ENCODE data around the gene C14orf180. TPM values are rescaled to one million over a fixed set of nuclear protein-coding genes. Genes with fewer than 3 reads are reported as not detected.
A peak's percentile ranks its signal among the peaks of the same experiment; 100 is the strongest.

The C14orf180 gene
- total and polyA plus RNA-seq, 4 donors: 0.50 to 1.3 (median 0.68) TPM; not detected in 1

DNA sequence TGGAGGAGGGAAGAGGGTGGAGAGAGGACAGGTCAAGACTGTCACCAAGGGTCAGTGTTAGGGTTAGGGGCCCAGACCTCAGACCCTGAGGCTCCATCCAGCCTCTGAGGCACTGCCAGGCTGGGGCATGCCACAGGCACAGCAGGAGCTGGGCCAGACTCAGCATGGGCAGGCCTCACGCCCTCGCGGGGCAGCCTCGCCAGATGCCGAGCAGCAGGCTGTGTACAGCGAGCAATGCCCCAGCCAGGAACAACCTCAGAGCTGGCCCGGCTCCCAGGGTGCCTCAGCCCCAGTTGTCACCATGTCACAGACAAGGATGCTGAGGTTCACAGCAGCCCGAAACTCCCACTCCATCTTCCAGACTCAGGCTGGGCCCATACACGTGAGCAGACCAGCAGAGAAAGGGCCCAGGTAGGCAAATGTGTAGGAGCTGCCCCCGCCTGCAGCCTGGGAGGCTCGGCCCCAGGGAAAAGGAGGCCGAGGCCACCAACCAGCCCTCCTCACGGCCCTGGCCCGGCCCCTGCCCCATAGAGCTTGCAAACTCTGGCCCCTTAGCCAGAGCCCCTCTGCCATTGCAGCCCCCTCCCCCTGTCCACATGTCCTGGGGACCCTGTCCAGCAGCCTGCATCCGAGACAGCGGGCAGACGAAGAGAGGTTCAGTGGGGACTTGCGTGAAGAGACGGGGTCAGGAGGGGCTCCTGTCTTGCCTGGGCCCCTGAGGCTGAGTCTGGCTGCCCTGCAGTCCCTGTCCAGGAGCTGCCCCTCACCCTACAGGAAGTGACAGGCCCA lies 7.5 kb downstream of the C14orf180 start:
- no peaks in the 10 kb centered on the region for H3K27me3 ChIP-seq (ENCODE audit: control insufficient read depth in 1 of 2, insufficient read depth in 2 of 2, low read length in 1 of 2)
- H3K27ac ChIP-seq (ENCODE audit: low read depth in 1 of 2, low read length in 2 of 2): peak overlapping the region in 1 of 2 donors; percentile 43
- intact Hi-C loops (cut with DNase I): no loop called here
- H3K9me3 ChIP-seq (ENCODE audit: control insufficient read depth, low read length): no peaks in the 10 kb centered on the region
- H3K4me1 ChIP-seq (ENCODE audit: control insufficient read depth in 1 of 2, insufficient read depth in 2 of 2, low read length in 2 of 2): no peaks in the 10 kb centered on the region
- ATAC-seq (ENCODE audit: low FRiP score): peak; percentile 30
- H3K36me3 ChIP-seq (ENCODE audit: control insufficient read depth in 1 of 2, insufficient read depth in 2 of 2, low read length in 1 of 2): no peaks in the 10 kb centered on the region
- no peak overlapping the region for H3K4me3 ChIP-seq (ENCODE audit: low read length in 2 of 2)
- 40 to 41% methylated on average over 18 to 19 of the region's 19 CpGs for WGBS, 2 donors
- peak; percentile 79 to 87 for DNase-seq

DNA sequence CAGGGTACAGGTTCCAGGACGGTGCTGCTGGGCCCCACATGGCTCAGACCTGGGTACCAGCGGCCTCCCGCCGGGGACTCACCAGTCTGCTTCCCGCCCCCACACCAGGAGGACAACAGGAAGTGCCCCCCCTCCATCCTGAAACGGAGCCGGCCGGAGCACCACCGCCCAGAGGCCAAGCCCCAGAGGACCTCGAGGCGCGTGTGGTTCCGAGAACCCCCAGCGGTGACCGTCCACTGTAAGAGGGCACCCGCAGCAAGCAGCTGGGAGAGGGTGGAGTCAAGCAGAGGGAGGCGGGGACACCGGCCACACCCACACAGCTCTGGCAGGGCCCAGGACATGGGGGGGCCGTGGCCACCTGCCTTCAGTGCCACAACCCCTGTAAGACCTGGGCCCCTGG lies 8.1 kb downstream of the C14orf180 start:
- no peaks in the 10 kb centered on the region for H3K4me1 ChIP-seq (ENCODE audit: control insufficient read depth in 1 of 2, insufficient read depth in 2 of 2, low read length in 2 of 2)
- H3K36me3 ChIP-seq (ENCODE audit: control insufficient read depth in 1 of 2, insufficient read depth in 2 of 2, low read length in 1 of 2): no peaks in the 10 kb centered on the region
- H3K27me3 ChIP-seq (ENCODE audit: control insufficient read depth in 1 of 2, insufficient read depth in 2 of 2, low read length in 1 of 2): no peaks in the 10 kb centered on the region
- ATAC-seq (ENCODE audit: low FRiP score) (no peak), DNase-seq (no peak)
- H3K9me3 ChIP-seq (ENCODE audit: control insufficient read depth, low read length): no peaks in the 10 kb centered on the region
- 61 to 70% methylated on average over 18 to 19 of the region's 19 CpGs for WGBS, 2 donors
- H3K4me3 ChIP-seq (ENCODE audit: low read length in 2 of 2): no peak overlapping the region
- intact Hi-C loops (cut with DNase I): no loop called here
- no peak overlapping the region for H3K27ac ChIP-seq (ENCODE audit: low read depth in 1 of 2, low read length in 2 of 2)

DNA sequence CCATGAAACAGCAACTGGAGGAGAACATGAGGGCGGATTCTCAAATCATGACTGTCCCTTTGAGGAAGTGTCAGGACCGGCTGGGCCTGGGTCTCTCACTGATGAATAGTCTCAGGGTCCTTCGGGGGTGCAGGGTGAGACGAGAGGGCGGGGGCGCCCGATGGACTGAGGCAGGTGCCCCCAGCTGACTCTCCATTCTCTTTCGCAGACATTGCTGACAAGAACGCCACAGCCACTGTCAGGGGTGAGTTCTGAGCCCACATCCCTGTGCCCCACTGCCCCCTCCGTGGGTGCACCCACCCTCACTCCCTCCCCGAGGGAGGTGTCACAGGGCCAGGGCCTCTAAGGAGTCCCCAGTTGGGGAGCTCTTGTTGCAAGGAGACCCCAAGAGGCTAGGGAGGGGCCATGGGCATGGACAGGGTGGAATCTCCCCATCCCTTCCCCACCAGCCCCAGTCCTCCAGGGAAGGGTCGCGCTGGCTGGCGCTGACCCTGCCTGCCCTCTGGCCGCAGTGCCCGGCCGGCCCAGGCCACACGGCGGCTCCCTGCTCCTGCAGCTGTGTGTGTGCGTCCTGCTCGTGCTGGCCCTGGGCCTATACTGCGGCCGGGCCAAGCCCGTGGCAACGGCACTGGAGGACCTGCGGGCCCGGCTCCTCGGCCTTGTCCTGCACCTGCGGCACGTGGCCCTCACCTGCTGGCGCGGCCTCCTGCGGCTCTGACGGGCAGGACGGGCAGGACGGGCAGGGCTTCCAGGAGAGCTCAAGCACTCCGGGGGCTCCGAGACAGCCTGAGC lies 8.7 kb downstream of the C14orf180 start:
- Histone ChIP-seq H3K27ac (ENCODE audit: low read depth in 1 of 2, low read length in 2 of 2) (no peak overlapping the region), H3K27me3 (ENCODE audit: control insufficient read depth in 1 of 2, insufficient read depth in 2 of 2, low read length in 1 of 2) (no peaks in the 10 kb centered on the region), H3K36me3 (ENCODE audit: control insufficient read depth in 1 of 2, insufficient read depth in 2 of 2, low read length in 1 of 2) (no peaks in the 10 kb centered on the region), H3K9me3 (ENCODE audit: control insufficient read depth, low read length) (no peaks in the 10 kb centered on the region), H3K4me1 (ENCODE audit: control insufficient read depth in 1 of 2, insufficient read depth in 2 of 2, low read length in 2 of 2) (no peaks in the 10 kb centered on the region), H3K4me3 (ENCODE audit: low read length in 2 of 2) (no peak overlapping the region)
- no peak for DNase-seq
- 93 to 94% methylated on average over 32 to 38 of the region's 38 CpGs for WGBS, 2 donors
- intact Hi-C loops (cut with DNase I): no loop called here
- ATAC-seq (ENCODE audit: low FRiP score): no peak

- DNase-seq (no peak), ATAC-seq (ENCODE audit: low FRiP score) (no peak)
- Histone ChIP-seq H3K4me3 (ENCODE audit: low read length in 2 of 2) (no peak overlapping the region), H3K27ac (ENCODE audit: low read depth in 1 of 2, low read length in 2 of 2) (no peak overlapping the region), H3K9me3 (ENCODE audit: control insufficient read depth, low read length) (no peaks in the 10 kb centered on the region), H3K27me3 (ENCODE audit: control insufficient read depth in 1 of 2, insufficient read depth in 2 of 2, low read length in 1 of 2) (no peaks in the 10 kb centered on the region), H3K4me1 (ENCODE audit: control insufficient read depth in 1 of 2, insufficient read depth in 2 of 2, low read length in 2 of 2) (no peaks in the 10 kb centered on the region), H3K36me3 (ENCODE audit: control insufficient read depth in 1 of 2, insufficient read depth in 2 of 2, low read length in 1 of 2) (no peaks in the 10 kb centered on the region)
- WGBS, 2 donors: 92 to 94% methylated on average over 26 of the region's 26 CpGs
- intact Hi-C loops (cut with DNase I): no loop called here
These were observed 10.0 kb downstream of the C14orf180 start for GRCh38 chr14:104589338-104590195.

DNA sequence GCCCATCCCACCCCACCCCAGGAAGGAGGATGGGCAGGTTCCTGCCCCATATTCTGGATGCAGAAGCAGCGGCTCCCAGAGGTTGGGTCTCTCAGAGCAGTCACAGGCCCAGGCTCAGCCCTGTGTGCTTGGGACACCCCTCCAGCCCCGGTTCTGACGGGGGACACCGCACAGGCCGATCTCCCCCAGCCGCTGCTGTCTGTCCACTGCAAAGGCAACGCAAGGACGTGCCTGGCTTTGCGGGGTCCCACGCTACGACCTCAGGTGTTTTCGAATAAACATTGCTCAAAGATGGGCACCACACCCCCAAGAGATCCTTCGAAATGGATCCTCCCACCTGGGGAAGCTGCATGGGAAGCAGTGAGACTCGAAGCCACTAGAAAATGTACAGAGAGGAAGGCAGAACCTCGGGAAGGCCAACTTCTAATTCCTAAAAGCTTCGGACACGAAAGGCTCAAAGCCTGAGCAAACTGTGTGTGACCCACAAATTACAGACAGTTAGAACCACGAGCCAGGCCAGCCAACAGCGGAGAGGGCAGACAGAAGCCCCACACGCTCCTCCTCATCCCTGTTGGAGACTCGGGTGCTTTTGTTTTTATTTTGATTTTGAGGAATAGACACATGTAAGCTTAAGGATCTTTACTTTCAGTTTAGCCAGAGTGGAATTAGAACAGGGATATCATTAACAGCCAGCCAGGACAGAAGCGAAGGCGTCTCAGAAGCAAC lies 10.8 kb downstream of the C14orf180 start:
- H3K9me3 ChIP-seq (ENCODE audit: control insufficient read depth, low read length): no peaks in the 10 kb centered on the region
- DNase-seq: no peak
- no peaks in the 10 kb centered on the region for H3K36me3 ChIP-seq (ENCODE audit: control insufficient read depth in 1 of 2, insufficient read depth in 2 of 2, low read length in 1 of 2)
- intact Hi-C loops (cut with DNase I): no loop called here
- no peaks in the 10 kb centered on the region for H3K4me1 ChIP-seq (ENCODE audit: control insufficient read depth in 1 of 2, insufficient read depth in 2 of 2, low read length in 2 of 2)
- ATAC-seq (ENCODE audit: low FRiP score): no peak
- H3K4me3 ChIP-seq (ENCODE audit: low read length in 2 of 2): no peak overlapping the region
- whole genome bisulfite sequencing, 2 donors: 88 to 89% methylated on average over 23 of the region's 23 CpGs
- H3K27ac ChIP-seq (ENCODE audit: low read depth in 1 of 2, low read length in 2 of 2): no peak overlapping the region
- H3K27me3 ChIP-seq (ENCODE audit: control insufficient read depth in 1 of 2, insufficient read depth in 2 of 2, low read length in 1 of 2): no peaks in the 10 kb centered on the region

DNA sequence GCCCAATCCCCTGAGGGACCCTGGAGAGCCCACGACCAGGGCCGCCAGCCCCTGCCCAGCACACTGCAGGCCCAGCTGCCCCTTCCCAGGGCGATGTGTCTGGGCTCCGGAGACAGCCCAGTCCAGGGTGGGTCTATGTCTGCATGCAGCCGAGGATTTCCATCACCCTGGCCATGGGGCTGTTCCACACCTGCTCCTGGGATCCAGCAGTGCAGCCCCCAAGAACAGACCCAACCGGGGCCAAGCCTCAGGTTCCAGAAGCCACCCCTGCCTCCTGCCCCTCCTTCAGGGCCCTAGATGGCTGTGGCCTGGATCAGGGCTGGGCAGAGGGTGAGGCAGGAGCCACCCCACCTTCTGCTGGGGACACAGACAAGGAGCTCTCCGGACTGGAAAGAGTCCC lies 11.5 kb downstream of the C14orf180 start:
- H3K4me3 ChIP-seq (ENCODE audit: low read length in 2 of 2): no peak overlapping the region
- DNase-seq (no peak), ATAC-seq (ENCODE audit: low FRiP score) (no peak)
- H3K27ac ChIP-seq (ENCODE audit: low read depth in 1 of 2, low read length in 2 of 2): no peak overlapping the region
- H3K9me3 ChIP-seq (ENCODE audit: control insufficient read depth, low read length): no peaks in the 10 kb centered on the region
- intact Hi-C loops (cut with DNase I): no loop called here
- H3K36me3 ChIP-seq (ENCODE audit: control insufficient read depth in 1 of 2, insufficient read depth in 2 of 2, low read length in 1 of 2): no peaks in the 10 kb centered on the region
- 82 to 83% methylated on average over 7 of the region's 7 CpGs for WGBS, 2 donors
- no peaks in the 10 kb centered on the region for H3K27me3 ChIP-seq (ENCODE audit: control insufficient read depth in 1 of 2, insufficient read depth in 2 of 2, low read length in 1 of 2)
- no peaks in the 10 kb centered on the region for H3K4me1 ChIP-seq (ENCODE audit: control insufficient read depth in 1 of 2, insufficient read depth in 2 of 2, low read length in 2 of 2)

DNA sequence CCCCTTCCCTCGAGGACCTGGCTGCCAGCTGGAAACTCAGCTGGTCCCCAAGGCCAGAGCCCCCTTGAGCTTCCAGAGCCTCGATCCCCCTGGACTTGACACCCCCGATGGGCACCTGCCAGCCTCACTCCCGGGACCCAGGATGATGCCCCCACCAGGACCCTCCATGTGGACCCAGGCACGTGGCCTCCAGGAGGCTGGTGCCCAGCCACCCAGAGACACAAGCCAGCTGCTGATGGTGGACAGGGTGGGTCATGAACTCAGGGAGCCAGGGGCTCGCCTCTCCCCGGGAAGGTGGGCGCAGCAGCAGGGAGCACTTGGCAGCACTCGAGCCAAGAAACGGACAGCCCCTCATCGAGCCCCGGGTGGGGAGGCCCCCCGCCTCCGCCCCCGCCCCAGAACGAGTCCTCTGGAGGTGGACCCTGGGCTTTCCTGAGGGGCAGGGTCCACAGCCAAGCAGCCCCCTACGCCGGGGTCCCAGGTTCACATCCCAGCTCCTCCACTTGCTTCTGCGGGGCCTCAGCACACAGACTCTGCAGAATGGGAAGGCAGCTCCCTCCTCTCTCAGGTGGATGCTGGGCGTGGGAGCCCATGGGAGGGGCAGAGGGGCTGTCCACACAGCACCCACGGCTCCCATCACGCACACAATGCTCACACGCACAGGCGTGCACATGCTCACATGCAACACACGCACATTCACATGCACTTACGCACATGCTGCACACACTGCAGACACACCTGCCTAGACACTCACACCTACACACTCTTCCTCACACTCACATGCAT lies 12.1 kb downstream of the C14orf180 start:
- ATAC-seq (ENCODE audit: low FRiP score): no peak
- H3K36me3 ChIP-seq (ENCODE audit: control insufficient read depth in 1 of 2, insufficient read depth in 2 of 2, low read length in 1 of 2): no peaks in the 10 kb centered on the region
- DNase-seq: peak; percentile 44 to 73
- no peaks in the 10 kb centered on the region for H3K9me3 ChIP-seq (ENCODE audit: control insufficient read depth, low read length)
- intact Hi-C loops (cut with DNase I): no loop called here
- 82 to 85% methylated on average over 26 of the region's 26 CpGs for WGBS, 2 donors
- H3K4me3 ChIP-seq (ENCODE audit: low read length in 2 of 2): no peak overlapping the region
- H3K4me1 ChIP-seq (ENCODE audit: control insufficient read depth in 1 of 2, insufficient read depth in 2 of 2, low read length in 2 of 2): no peaks in the 10 kb centered on the region
- H3K27ac ChIP-seq (ENCODE audit: low read depth in 1 of 2, low read length in 2 of 2): no peak overlapping the region
- H3K27me3 ChIP-seq (ENCODE audit: control insufficient read depth in 1 of 2, insufficient read depth in 2 of 2, low read length in 1 of 2): no peaks in the 10 kb centered on the region

All from aorta (tissue), 5 donors.